KOPT-K1 (cell line): Measurements from ENCODE around the gene SEC62.
A peak's percentile ranks its signal among the peaks of the same experiment; 100 is the strongest.
"Not testable (repeated sequence)": the region's sequence is repeated elsewhere in the genome, so short reads cannot be mapped to it uniquely, and the experiment has no call there.

Source experiments
- H3K27ac ChIP-seq: fragments of 200-600 bp; sonication (generic); 2 replicates; pipeline ENCODE4 v1.5.1; 2016; ENCODE audit warnings: antibody characterized with exemption, mild to moderate bottlenecking, low read depth, low read length; ENCODE audit not compliant: poor library complexity, severe bottlenecking
- H3K36me3 ChIP-seq: fragments of 200-600 bp; sonication (generic); 2 replicates; pipeline ENCODE4 v1.5.1; 2017; ENCODE audit warnings: antibody characterized with exemption, mild to moderate bottlenecking, low read length, moderate library complexity; ENCODE audit not compliant: insufficient read depth
- H3K9me3 ChIP-seq: fragments of 200-600 bp; sonication (generic); 2 replicates; pipeline ENCODE4 v1.5.1; 2017; ENCODE audit warnings: antibody characterized with exemption, low read length, mild to moderate bottlenecking; ENCODE audit not compliant: insufficient read depth, poor library complexity, severe bottlenecking

SEC62 gene

GRCh38 chr3:169992156-169992555 lies 25.5 kb downstream of the SEC62 start:
- H3K27ac ChIP-seq = no peak overlapping the region
- H3K36me3 ChIP-seq = peaks cover 92% of the 10 kb centered on the region
- no peaks in the 10 kb centered on the region for H3K9me3 ChIP-seq

GRCh38 chr3:169992781-169993180 lies 26.2 kb downstream of the SEC62 start:
- Histone ChIP-seq H3K9me3 (no peaks in the 10 kb centered on the region), H3K36me3 (peaks cover 86% of the 10 kb centered on the region), H3K27ac (no peak overlapping the region)

GRCh38 chr3:169993761-169994160 lies 27.2 kb downstream of the SEC62 start:
- Histone ChIP-seq H3K36me3 (peaks cover 77% of the 10 kb centered on the region), H3K9me3 (no peaks in the 10 kb centered on the region), H3K27ac (no peak overlapping the region)

- peaks cover 56% of the 10 kb centered on the region for H3K36me3 ChIP-seq
Observed at GRCh38 chr3:169996063-169996462, 29.5 kb downstream of the SEC62 start.

GRCh38 chr3:169998668-169999131 lies 32.1 kb downstream of the SEC62 start:
- Histone ChIP-seq H3K9me3 (no peaks in the 10 kb centered on the region), H3K36me3 (peaks cover 33% of the 10 kb centered on the region), H3K27ac (no peak overlapping the region)

More at GRCh38 chr3:169996063-169996462, 29.5 kb downstream of the SEC62 start:
- Histone ChIP-seq H3K27ac (no peak overlapping the region), H3K9me3 (no peaks in the 10 kb centered on the region)

- Histone ChIP-seq H3K27ac (no peak overlapping the region), H3K36me3 (peaks cover 26% of the 10 kb centered on the region), H3K9me3 (no peaks in the 10 kb centered on the region)
Observed at GRCh38 chr3:169999433-169999832, 32.8 kb downstream of the SEC62 start.

GRCh38 chr3:170000051-170000450 lies 33.4 kb downstream of the SEC62 start:
- H3K9me3 ChIP-seq = no peaks in the 10 kb centered on the region
- peaks cover 20% of the 10 kb centered on the region for H3K36me3 ChIP-seq
- H3K27ac ChIP-seq = no peak overlapping the region

GRCh38 chr3:170002231-170002630 lies 35.6 kb downstream of the SEC62 start:
- H3K9me3 ChIP-seq = no peaks in the 10 kb centered on the region

GRCh38 chr3:170002879-170003278 lies 36.3 kb downstream of the SEC62 start:
- H3K36me3 ChIP-seq = no peaks in the 10 kb centered on the region
- no peaks in the 10 kb centered on the region for H3K9me3 ChIP-seq
- peak overlapping the region; percentile 36 for H3K27ac ChIP-seq

More at GRCh38 chr3:170002231-170002630, 35.6 kb downstream of the SEC62 start:
- no peaks in the 10 kb centered on the region for H3K36me3 ChIP-seq
- no peak overlapping the region for H3K27ac ChIP-seq

- Histone ChIP-seq H3K36me3 (no peaks in the 10 kb centered on the region), H3K27ac (no peak overlapping the region), H3K9me3 (no peaks in the 10 kb centered on the region)
Observed at GRCh38 chr3:170003881-170004356, 37.3 kb downstream of the SEC62 start.

- H3K36me3 ChIP-seq = no peaks in the 10 kb centered on the region
- peak overlapping the region; percentile 66 for H3K27ac ChIP-seq
- no peaks in the 10 kb centered on the region for H3K9me3 ChIP-seq
Observed at GRCh38 chr3:170007031-170007663, 40.5 kb downstream of the SEC62 start.

GRCh38 chr3:170010498-170010897 lies 43.9 kb downstream of the SEC62 start:
- Histone ChIP-seq H3K27ac (no peak overlapping the region), H3K9me3 (no peaks in the 10 kb centered on the region), H3K36me3 (no peaks in the 10 kb centered on the region)

GRCh38 chr3:170012683-170013400 lies 46.2 kb downstream of the SEC62 start:
- Histone ChIP-seq H3K36me3 (no peaks in the 10 kb centered on the region), H3K27ac (no peak overlapping the region), H3K9me3 (no peaks in the 10 kb centered on the region)

GRCh38 chr3:170016057-170016456 lies 49.5 kb downstream of the SEC62 start:
- Histone ChIP-seq H3K9me3 (no peaks in the 10 kb centered on the region), H3K36me3 (no peaks in the 10 kb centered on the region), H3K27ac (no peak overlapping the region)

- not testable (repeated sequence) for H3K27ac ChIP-seq, H3K9me3 ChIP-seq, H3K36me3 ChIP-seq
Observed at GRCh38 chr3:170019306-170019705, 52.7 kb downstream of the SEC62 start.

GRCh38 chr3:170021083-170021482 lies 54.5 kb downstream of the SEC62 start:
- Histone ChIP-seq H3K36me3 (no peaks in the 10 kb centered on the region), H3K27ac (no peak overlapping the region), H3K9me3 (no peaks in the 10 kb centered on the region)
